Liver (tissue), 3 donors: ENCODE results near the gene NFATC1.

Experiments used
- CTCF ChIP-seq: fragments of 150-350 bp; IDR thresholded peaks from 2 replicates; pipeline ENCODE4 v1.5.1; 2017; ENCODE audit warnings: improper control_type of control experiment, low read depth, low read length; ENCODE audit not compliant: missing input control
- EGR1 ChIP-seq, 2 donors: IDR thresholded peaks; 2 replicates each; pipeline ENCODE4 v1.6.1; 2016 to 2018; ENCODE audit warnings: antibody characterized with exemption in 2 of 2, low read depth in 2 of 2
- FOXA1 ChIP-seq: IDR thresholded peaks from 2 replicates; pipeline ENCODE4 v1.6.1; 2016; ENCODE audit warnings: antibody characterized with exemption
- GABPA ChIP-seq, 2 donors: IDR thresholded peaks in 1 of 2; conservative IDR thresholded peaks in 1 of 2; 2 replicates each; pipeline ENCODE4 v1.6.1; 2016; ENCODE audit warnings: antibody characterized with exemption in 2 of 2, mild to moderate bottlenecking in 1 of 2, moderate library complexity in 1 of 2
- MAX ChIP-seq: IDR thresholded peaks from 2 replicates; pipeline ENCODE4 v1.6.1; 2016; ENCODE audit warnings: antibody characterized with exemption
- TAF1 ChIP-seq: conservative IDR thresholded peaks from 2 replicates; pipeline ENCODE4 v1.6.1; 2016; ENCODE audit warnings: antibody characterized with exemption, mild to moderate bottlenecking
- donor health status: healthy.
- donor health status: healthy.

- TF ChIP-seq CTCF: no peak
- TF ChIP-seq GABPA (IDR thresholded peaks at IDR 0.05 in 1 of 2, conservative IDR thresholded peaks at IDR 0.05 in 1 of 2): no peak
- TF ChIP-seq MAX: no peak
- TF ChIP-seq FOXA1: no peak
- no peak for TF ChIP-seq TAF1
- TF ChIP-seq EGR1 (IDR thresholded peaks at IDR 0.05; ENCODE audit: low read depth in 2 of 2): no peak
Measured at GRCh38 chr18:79511671-79512301, 116.1 kb downstream of the NFATC1 start.
